Fibroblast of mammary gland (primary cell): ENCODE measurements around the gene NTM.
A peak's percentile ranks its signal among the peaks of the same experiment; 100 is the strongest.

Source experiments
- DNase-seq: peaks from one replicate; pipeline ENCODE4 v3.0.0-alpha.2; 2010; ENCODE audit warnings: low read depth
- H3K4me3 ChIP-seq: 2 replicates; pipeline ENCODE4 v1.5.1; 2011; ENCODE audit warnings: low read depth, mild to moderate bottlenecking, low read length, moderate library complexity; ENCODE audit not compliant: control insufficient read depth
- TF ChIP-seq, protein P1 (sequence below): conservative IDR thresholded peaks from 2 replicates; pipeline ENCODE4 v1.5.1; 2011; ENCODE audit warnings: low read depth, low read length, inconsistent platforms; ENCODE audit not compliant: control insufficient read depth, insufficient read depth

NTM gene

DNA sequence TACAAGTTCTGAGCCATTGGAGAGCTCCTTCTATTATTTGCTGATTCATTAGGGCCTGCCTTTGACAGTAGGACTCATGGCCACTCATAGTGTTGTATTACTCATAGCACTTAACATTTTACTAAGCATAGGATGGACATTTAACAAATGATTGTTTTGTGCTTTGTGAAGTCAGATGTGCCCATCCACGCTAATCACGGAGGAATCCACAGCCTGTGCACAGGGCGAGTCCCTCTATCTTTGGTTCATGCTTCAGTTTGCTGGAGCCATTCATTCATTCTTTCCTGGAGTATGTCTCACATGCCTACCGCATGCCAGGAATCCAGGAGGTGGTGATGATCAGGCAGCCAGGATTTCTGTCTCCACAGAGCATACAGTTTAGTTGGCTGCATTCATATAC lies 254.1 kb downstream of the NTM start:
- TF ChIP-seq, protein P1, sequence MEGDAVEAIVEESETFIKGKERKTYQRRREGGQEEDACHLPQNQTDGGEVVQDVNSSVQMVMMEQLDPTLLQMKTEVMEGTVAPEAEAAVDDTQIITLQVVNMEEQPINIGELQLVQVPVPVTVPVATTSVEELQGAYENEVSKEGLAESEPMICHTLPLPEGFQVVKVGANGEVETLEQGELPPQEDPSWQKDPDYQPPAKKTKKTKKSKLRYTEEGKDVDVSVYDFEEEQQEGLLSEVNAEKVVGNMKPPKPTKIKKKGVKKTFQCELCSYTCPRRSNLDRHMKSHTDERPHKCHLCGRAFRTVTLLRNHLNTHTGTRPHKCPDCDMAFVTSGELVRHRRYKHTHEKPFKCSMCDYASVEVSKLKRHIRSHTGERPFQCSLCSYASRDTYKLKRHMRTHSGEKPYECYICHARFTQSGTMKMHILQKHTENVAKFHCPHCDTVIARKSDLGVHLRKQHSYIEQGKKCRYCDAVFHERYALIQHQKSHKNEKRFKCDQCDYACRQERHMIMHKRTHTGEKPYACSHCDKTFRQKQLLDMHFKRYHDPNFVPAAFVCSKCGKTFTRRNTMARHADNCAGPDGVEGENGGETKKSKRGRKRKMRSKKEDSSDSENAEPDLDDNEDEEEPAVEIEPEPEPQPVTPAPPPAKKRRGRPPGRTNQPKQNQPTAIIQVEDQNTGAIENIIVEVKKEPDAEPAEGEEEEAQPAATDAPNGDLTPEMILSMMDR, result no peak
- H3K4me3 ChIP-seq, result no peak overlapping the region
- peak; percentile 6 for DNase-seq

DNA sequence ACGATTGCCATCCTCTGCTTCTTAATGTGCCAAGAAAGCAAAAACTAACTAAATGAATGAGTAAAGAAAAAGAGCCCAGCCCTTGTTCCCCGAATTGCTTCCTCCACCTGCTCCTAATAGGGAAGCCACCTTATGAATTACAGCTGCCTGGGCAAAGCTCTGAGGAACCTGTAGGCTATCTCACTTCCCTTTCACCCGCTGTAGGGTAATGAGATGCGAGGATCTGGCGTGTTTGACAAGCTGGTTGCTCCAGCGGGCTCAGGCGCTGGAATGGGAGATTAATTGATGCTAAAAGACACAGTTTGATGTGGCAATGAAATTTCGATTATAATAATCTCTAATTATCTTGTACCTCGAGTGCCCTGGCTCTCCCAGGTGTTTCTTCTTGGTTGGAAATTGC lies 256.4 kb downstream of the NTM start:
- DNase-seq, result no peak
- TF ChIP-seq, protein P1, result no peak
- no peak overlapping the region for H3K4me3 ChIP-seq

DNA sequence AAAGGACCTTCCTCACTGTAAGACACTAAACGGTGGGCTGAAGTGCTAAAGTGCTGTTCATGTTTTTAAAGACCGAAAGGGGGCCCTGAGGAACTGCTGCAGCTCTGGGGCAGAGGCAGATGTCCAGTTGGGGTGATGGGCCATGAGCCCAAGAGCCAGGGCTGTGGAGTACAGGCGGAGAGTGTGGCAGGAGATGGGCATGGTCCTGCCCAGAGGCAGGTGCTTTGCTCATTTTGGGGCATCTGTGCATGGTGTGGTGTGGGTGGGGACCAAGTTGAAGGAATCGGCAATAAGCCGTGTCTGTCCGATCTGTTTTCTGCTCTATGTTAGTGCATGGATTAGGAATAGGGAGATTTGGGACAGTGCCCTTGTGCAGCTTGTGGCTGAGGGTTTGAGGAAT lies 258.3 kb downstream of the NTM start:
- no peak overlapping the region for H3K4me3 ChIP-seq
- TF ChIP-seq, protein P1, result no peak
- no peak for DNase-seq

DNA sequence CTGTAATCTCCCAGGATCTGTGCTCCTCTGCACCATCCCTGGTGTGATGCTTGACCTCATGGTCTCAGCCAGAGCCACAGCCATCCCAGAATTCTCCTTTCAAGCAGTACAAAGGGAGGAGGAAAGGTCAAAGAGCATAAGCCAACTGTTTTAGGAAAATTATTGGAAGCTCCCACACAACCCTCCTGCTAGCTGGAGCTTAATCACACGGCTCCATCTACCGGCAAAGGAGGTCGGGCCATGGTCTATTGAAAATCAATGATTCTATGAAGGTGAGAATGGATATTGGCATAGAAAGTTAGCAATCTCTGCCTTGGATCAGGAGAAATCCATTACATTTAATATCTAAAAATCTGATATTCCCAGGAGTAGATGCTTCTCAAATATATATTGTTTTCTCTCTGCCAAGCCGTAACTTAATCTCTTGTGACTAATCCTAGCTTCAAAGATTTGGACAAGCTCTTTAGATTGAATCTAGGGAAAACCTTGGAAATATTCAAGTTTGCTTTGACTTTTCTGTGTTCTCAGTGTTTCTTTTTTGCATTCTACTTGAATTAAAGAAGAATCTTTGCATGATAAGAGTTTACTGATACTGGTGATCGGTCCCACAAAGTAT lies 259.6 kb downstream of the NTM start:
- no peak overlapping the region for H3K4me3 ChIP-seq
- no peak for DNase-seq
- TF ChIP-seq, protein P1, result no peak

DNA sequence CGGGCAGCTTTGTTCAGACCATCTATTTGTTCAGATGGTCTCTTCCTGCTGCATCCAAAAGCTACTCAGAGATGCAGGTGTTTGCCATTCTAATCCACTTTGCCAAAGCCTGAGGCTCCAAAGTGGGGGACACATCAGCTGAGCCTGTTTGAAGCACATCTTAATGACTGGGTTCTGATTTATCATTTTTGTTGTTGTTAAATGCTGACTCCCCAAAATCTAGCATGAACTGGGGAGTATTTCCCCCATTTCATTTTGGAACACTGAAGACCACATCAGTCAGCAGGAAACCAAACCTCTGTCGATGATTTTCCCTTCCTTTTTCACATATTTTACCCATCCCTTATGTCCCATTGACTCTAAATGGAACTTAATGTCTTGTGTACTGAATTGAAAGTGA lies 262.6 kb downstream of the NTM start:
- DNase-seq, result no peak
- TF ChIP-seq, protein P1, result no peak
- H3K4me3 ChIP-seq, result no peak overlapping the region

DNA sequence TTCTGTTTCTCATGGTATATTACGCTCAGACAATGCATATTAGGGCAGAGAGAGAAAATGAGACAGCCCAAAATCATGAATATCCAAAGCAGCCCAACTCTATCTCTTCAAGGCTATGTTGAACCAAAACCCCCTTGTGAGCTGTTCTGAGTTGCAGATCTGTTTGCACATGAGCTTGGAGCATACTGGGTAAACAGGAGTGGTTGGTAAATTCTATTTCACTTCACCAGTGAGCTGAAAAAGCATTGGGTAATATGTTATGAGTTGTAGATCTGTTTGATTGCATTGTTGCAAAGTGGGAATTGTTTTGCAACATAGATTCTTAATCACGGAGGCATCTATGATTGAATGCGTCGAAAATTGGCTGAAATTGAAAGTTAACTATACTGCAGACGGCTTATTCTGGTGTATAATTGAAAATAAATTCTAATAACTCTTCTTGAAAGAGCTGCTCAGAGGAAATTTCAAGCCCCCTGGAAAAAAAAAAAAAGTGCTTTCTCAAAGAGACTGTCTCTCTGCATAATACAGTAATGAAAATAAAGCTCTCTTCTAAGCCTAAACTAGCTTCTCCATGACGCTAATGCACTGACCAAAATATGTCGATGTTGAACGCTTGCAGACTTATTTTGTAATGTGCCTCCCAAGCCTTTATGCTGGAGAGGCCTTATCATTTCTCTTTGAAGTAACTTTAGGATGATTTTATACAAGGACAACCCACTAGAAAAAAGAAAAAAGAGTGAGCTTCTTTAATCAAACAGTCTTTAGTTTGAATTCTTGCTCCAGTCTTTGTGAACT lies 263.7 kb downstream of the NTM start:
- TF ChIP-seq, protein P1, result no peak
- no peak for DNase-seq
- H3K4me3 ChIP-seq, result no peak overlapping the region
